HepG2 (cell line): ENCODE data around the gene PEX3. TPM values are rescaled to one million over a fixed set of nuclear protein-coding genes. Genes with fewer than 3 reads are reported as not detected.
A peak's percentile ranks its signal among the peaks of the same experiment; 100 is the strongest.

Source experiments
- ATF7 ChIP-seq, 2 experiments: fragments of 450-650 bp in 1 of 2; sonication (generic) in 1 of 2; formaldehyde crosslinking in 1 of 2; IDR thresholded peaks; 2 replicates each; pipeline versions ENCODE4 v1.4.0 to v1.6.1; 2016 to 2020; ENCODE audit warnings: antibody characterized with exemption in 1 of 2, mild to moderate bottlenecking in 1 of 2, missing genetic modification reagents in 1 of 2
- GMEB1 ChIP-seq: sonication (generic); formaldehyde crosslinking; IDR thresholded peaks from 2 replicates; pipeline ENCODE4 v1.5.1; 2020; ENCODE audit warnings: missing genetic modification reagents, mild to moderate bottlenecking, borderline replicate concordance
- HMG20A ChIP-seq: IDR thresholded peaks from 2 replicates; pipeline ENCODE4 v1.6.1; 2016; ENCODE audit warnings: borderline replicate concordance
- HMG20B ChIP-seq: conservative IDR thresholded peaks from 2 replicates; pipeline ENCODE4 v1.6.1; 2016; ENCODE audit warnings: missing genetic modification reagents, missing compliant biosample characterization
- HNF4A ChIP-seq: sonication (generic); formaldehyde crosslinking; IDR thresholded peaks from 2 replicates; pipeline ENCODE4 v1.4.0; 2020; ENCODE audit warnings: missing genetic modification reagents
- KDM3A ChIP-seq: IDR thresholded peaks from 2 replicates; pipeline ENCODE4 v1.6.1; 2018; ENCODE audit warnings: low read depth, missing compliant biosample characterization
- KMT2B ChIP-seq: IDR thresholded peaks from 2 replicates; pipeline ENCODE4 v1.6.1; 2016; ENCODE audit warnings: missing genetic modification reagents, missing compliant biosample characterization
- MYC ChIP-seq: sonication (generic); formaldehyde crosslinking; IDR thresholded peaks from 2 replicates; pipeline ENCODE4 v1.9.0; 2021; ENCODE audit warnings: missing genetic modification reagents, borderline replicate concordance
- PAX8 ChIP-seq: sonication (generic); formaldehyde crosslinking; IDR thresholded peaks from 2 replicates; pipeline ENCODE4 v1.8.0; 2022; ENCODE audit warnings: mild to moderate bottlenecking, missing genetic modification reagents, borderline replicate concordance
- POGK ChIP-seq: sonication (generic); formaldehyde crosslinking; conservative IDR thresholded peaks from 2 replicates; pipeline ENCODE4 v1.8.0; 2022; ENCODE audit warnings: mild to moderate bottlenecking, moderate library complexity, missing genetic modification reagents
- PPARG ChIP-seq: conservative IDR thresholded peaks from 2 replicates; pipeline ENCODE4 v1.6.1; 2016; ENCODE audit warnings: missing biosample characterization, missing genetic modification reagents
- PRMT3 ChIP-seq: sonication (generic); formaldehyde crosslinking; IDR thresholded peaks from 2 replicates; pipeline ENCODE4 v1.8.1; 2022; ENCODE audit warnings: low read depth, mild to moderate bottlenecking, moderate library complexity, missing genetic modification reagents, borderline replicate concordance
- RXRB ChIP-seq: IDR thresholded peaks from 2 replicates; pipeline ENCODE4 v1.6.1; 2016; ENCODE audit warnings: borderline replicate concordance, missing genetic modification reagents, missing compliant biosample characterization
- SNAPC2 ChIP-seq: sonication (generic); formaldehyde crosslinking; IDR thresholded peaks from 2 replicates; pipeline ENCODE4 v1.8.1; 2022; ENCODE audit warnings: mild to moderate bottlenecking, missing genetic modification reagents
- SOX5 ChIP-seq: IDR thresholded peaks from 2 replicates; pipeline ENCODE4 v1.6.1; 2016; ENCODE audit warnings: borderline replicate concordance
- THRA ChIP-seq: sonication (generic); formaldehyde crosslinking; IDR thresholded peaks from 2 replicates; pipeline ENCODE4 v1.4.0; 2020; ENCODE audit warnings: missing genetic modification reagents, borderline replicate concordance
- ZNF24 ChIP-seq: fragments of 450-650 bp; IDR thresholded peaks from 2 replicates; pipeline ENCODE4 v1.6.1; 2017; ENCODE audit warnings: antibody characterized with exemption, mild to moderate bottlenecking
- ZNF317 ChIP-seq: sonication (generic); formaldehyde crosslinking; IDR thresholded peaks from 2 replicates; pipeline ENCODE4 v1.5.0; 2020; ENCODE audit warnings: mild to moderate bottlenecking, missing genetic modification reagents
- ZNF512B ChIP-seq: sonication (generic); formaldehyde crosslinking; IDR thresholded peaks from 2 replicates; pipeline ENCODE4 v1.5.1; 2020; ENCODE audit warnings: missing genetic modification reagents, mild to moderate bottlenecking, borderline replicate concordance
- polyA plus RNA-seq, 8 experiments: library from polyadenylated mRNA; depleted of rRNA in 3 of 8; stranded (reverse) in 7 of 8; unstranded in 1 of 8; fragments of >200 nt; fragmentation: Illumina TruSeq in 4 of 8; extraction: Trizol in 4 of 8; gene quantifications; 2 replicates each; pipeline versions ENCODE4 v1.2.1 to v1.2.3, GENCODE V29; 2011 to 2016; ENCODE audit warnings: low read depth in 4 of 8, missing spikeins in 1 of 8, mixed read lengths in 1 of 8; ENCODE audit not compliant: insufficient read depth in 1 of 8
- total RNA-seq, 5 experiments: library from RNA; depleted of rRNA; stranded (reverse); fragments of >200 nt; fragmentation: Illumina TruSeq; extraction: Trizol; gene quantifications; 2 replicates each; pipeline ENCODE4 v1.2.3, GENCODE V29; 2016; ENCODE audit warnings: low read depth in 1 of 5

PEX3 gene
- total and polyA plus RNA-seq, 2 of the 13 experiments (the other 11 are each of a cell fraction or from before 2014, with no cell fraction given), result 30.9 to 40.8 TPM

- TF ChIP-seq ZNF24 (no peak), MYC (CRISPR knock-in tag) (no peak), HMG20B (CRISPR knock-in tag) (peak; percentile 97), PPARG (peak; percentile 86), PAX8 (no peak), RXRB (CRISPR knock-in tag) (peak; percentile 91), HNF4A (CRISPR knock-in tag) (peak; percentile 93), SOX5 (CRISPR knock-in tag) (peak; percentile 91), GMEB1 (CRISPR knock-in tag) (no peak), KMT2B (CRISPR knock-in tag) (0 out of 2 replicates have a peak, but pooled peaks have one; percentile 22), HMG20A (peak; percentile 95), ZNF512B (CRISPR knock-in tag) (0 out of 2 replicates have a peak, but pooled peaks have one; percentile 48), POGK (CRISPR knock-in tag) (0 out of 2 replicates have a peak, but pooled peaks have one; percentile 29), ZNF317 (CRISPR knock-in tag) (0 out of 2 replicates have a peak, but pooled peaks have one; percentile 34), SNAPC2 (CRISPR knock-in tag) (0 out of 2 replicates have a peak, but pooled peaks have one; percentile 39), THRA (CRISPR knock-in tag) (peak; percentile 90), ATF7 (IDR thresholded peaks at IDR 0.05) (0 out of 2 replicates have a peak, but pooled peaks have one; percentile 11), ATF7 (CRISPR knock-in tag; IDR thresholded peaks at IDR 0.05) (no peak), KDM3A (CRISPR knock-in tag) (peak; percentile 62; the same call in 1 of the 2 replicates), PRMT3 (CRISPR knock-in tag) (no peak)
These were observed 39.7 kb upstream of the PEX3 start (continued) for GRCh38 chr6:143410859-143411270.
